OCI-LY3 (cell line): ENCODE measurements around the gene MET.

Experiments used
- CTCF ChIP-seq: fragments of 200-600, 300-600 bp; sonication (generic); IDR thresholded peaks from 2 replicates; pipeline ENCODE4 v1.5.1; 2014; ENCODE audit warnings: antibody characterized with exemption, low read length, low read depth
- EZH2phosphoT487 ChIP-seq: fragments of 200-600 bp; shearing (Covaris generic); IDR thresholded peaks from 2 replicates; pipeline ENCODE4 v1.6.1; 2018; ENCODE audit warnings: antibody characterized with exemption, mixed run types, low read depth

DNA sequence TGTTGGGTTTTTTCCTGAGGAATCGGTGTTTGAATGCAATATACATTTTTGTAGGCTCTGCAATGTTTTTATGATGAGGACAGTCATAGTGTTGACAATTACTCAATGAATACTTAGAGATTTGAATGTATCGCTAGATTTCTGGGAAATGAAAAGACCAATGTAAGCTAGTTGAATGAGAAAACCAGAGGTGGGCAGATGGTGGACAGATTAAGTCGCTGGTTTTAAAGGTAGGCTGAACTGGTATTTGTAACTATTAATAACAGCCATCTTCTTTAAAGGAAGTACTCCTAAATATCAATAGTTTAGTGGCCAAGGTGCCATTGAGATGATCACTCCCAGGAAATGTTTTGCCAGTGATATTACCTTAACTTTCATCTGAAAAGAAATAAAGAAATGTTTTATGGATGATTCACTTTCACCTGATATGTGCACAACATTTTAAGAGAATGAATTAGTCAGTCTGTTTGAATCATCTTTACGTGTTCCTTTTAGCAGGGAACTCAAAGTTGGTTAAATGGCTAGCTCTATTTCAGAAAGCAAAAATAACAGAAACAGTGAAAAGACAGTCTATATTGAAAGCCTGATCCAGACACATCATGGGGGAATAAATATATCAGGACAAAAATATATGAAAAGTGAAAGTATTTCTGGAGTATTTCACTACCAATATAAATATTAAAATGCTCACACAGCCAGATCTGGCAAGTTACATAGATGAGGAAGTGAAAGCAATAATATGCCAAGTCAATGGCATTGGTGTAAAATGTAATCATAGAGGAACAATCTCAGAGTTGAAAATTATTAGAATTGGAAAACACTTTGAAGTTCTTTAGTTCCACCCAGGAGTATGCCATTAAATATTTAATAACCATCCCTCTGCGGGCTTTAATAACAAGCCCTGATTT, 20.7 kb downstream of the MET start:
- TF ChIP-seq CTCF, result no peak
- TF ChIP-seq EZH2phosphoT487, result no peak
